Measurements from ENCODE around the gene SH3BGRL. TPM values are rescaled to one million over a fixed set of nuclear protein-coding genes. Genes with fewer than 3 reads are reported as not detected.
A peak's percentile ranks its signal among the peaks of the same experiment; 100 is the strongest.

Gene SH3BGRL
- total and polyA plus RNA-seq, 2 donors (not counting 1 experiment from before 2014, with no cell fraction given) = 65.6 to 105 TPM

- Histone ChIP-seq H2AFZ (ENCODE audit: insufficient read depth, low read depth, low read length, poor library complexity, severe bottlenecking) (no peak overlapping the region), H3K4me2 (replicated peaks; ENCODE audit: low read depth, low read length, poor library complexity, severe bottlenecking) (no peak overlapping the region), H3K27ac (ENCODE audit: low read length in 2 of 2) (no peak overlapping the region), H3K9me3 (ENCODE audit: control extremely low read depth in 1 of 3, control insufficient read depth in 2 of 3, insufficient read depth in 1 of 3, low read length in 2 of 3) (no peaks in the 10 kb centered on the region), H3K9ac (ENCODE audit: low read length) (no peak overlapping the region), H3K4me3 (ENCODE audit: control extremely low read depth in 1 of 5, extremely low read depth in 1 of 5, insufficient read depth in 1 of 5, low read depth in 2 of 5, low read length in 4 of 5) (no peak overlapping the region), H3K4me1 (ENCODE audit: control insufficient read depth in 2 of 2, insufficient read depth in 2 of 2, low read length in 2 of 2) (no peaks in the 10 kb centered on the region), H3K27me3 (replicated peaks in 1 of 4; ENCODE audit: control extremely low read depth in 1 of 4, control insufficient read depth in 3 of 4, insufficient read depth in 4 of 4, low read length in 3 of 4) (no peaks in the 10 kb centered on the region), H4K20me1 (ENCODE audit: control insufficient read depth, insufficient read depth, low read length, poor library complexity, severe bottlenecking) (peaks cover 15% of the 10 kb centered on the region), H3K79me2 (ENCODE audit: control insufficient read depth, insufficient read depth, low read length) (peaks cover 56% of the 10 kb centered on the region), H3K36me3 (replicated peaks in 1 of 2; ENCODE audit: control extremely low read depth in 1 of 2, control insufficient read depth in 1 of 2, extremely low read depth in 1 of 2, insufficient read depth in 2 of 2, low read length in 1 of 2) (no peaks in the 10 kb centered on the region)
- DNase-seq = no peak
- intact Hi-C loops (cut with micrococcal nuclease) = no loop called here
- Mint-ChIP-seq H3K9me3 (ENCODE audit: insufficient read depth) (no peaks in the 10 kb centered on the region), H3K27ac (peak overlapping the region; percentile 67), H3K27me3 (no peaks in the 10 kb centered on the region), H3K4me1 (peaks cover 50% of the 10 kb centered on the region), H3K4me3 (no peak overlapping the region)
- WGBS (ENCODE audit: insufficient coverage) = no CpG with 5 or more reads among the region's 1 CpG
- no peak for ATAC-seq (ENCODE audit: low read depth)
- ChIA-PET CTCF (no interaction called here), POLR2A (no interaction called here)
- TF ChIP-seq, protein P1, sequence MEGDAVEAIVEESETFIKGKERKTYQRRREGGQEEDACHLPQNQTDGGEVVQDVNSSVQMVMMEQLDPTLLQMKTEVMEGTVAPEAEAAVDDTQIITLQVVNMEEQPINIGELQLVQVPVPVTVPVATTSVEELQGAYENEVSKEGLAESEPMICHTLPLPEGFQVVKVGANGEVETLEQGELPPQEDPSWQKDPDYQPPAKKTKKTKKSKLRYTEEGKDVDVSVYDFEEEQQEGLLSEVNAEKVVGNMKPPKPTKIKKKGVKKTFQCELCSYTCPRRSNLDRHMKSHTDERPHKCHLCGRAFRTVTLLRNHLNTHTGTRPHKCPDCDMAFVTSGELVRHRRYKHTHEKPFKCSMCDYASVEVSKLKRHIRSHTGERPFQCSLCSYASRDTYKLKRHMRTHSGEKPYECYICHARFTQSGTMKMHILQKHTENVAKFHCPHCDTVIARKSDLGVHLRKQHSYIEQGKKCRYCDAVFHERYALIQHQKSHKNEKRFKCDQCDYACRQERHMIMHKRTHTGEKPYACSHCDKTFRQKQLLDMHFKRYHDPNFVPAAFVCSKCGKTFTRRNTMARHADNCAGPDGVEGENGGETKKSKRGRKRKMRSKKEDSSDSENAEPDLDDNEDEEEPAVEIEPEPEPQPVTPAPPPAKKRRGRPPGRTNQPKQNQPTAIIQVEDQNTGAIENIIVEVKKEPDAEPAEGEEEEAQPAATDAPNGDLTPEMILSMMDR (IDR thresholded peaks at IDR 0.05) = no peak
- TF ChIP-seq EZH2 (IDR thresholded peaks at IDR 0.05; ENCODE audit: borderline replicate concordance, insufficient read depth, low read depth, low read length, poor library complexity, severe bottlenecking) = no peak
Measured at GRCh38 chrX:81259020-81259713, 57.3 kb downstream of the SH3BGRL start.

- DNase-seq (no peak), ATAC-seq (ENCODE audit: low read depth) (no peak)
- Histone ChIP-seq H3K4me3 (ENCODE audit: control extremely low read depth in 1 of 5, extremely low read depth in 1 of 5, insufficient read depth in 1 of 5, low read depth in 2 of 5, low read length in 4 of 5) (no peak overlapping the region), H3K36me3 (replicated peaks in 1 of 2; ENCODE audit: control extremely low read depth in 1 of 2, control insufficient read depth in 1 of 2, extremely low read depth in 1 of 2, insufficient read depth in 2 of 2, low read length in 1 of 2) (no peaks in the 10 kb centered on the region), H3K9ac (ENCODE audit: low read length) (no peak overlapping the region), H2AFZ (ENCODE audit: insufficient read depth, low read depth, low read length, poor library complexity, severe bottlenecking) (no peak overlapping the region), H3K4me2 (replicated peaks; ENCODE audit: low read depth, low read length, poor library complexity, severe bottlenecking) (no peak overlapping the region), H4K20me1 (ENCODE audit: control insufficient read depth, insufficient read depth, low read length, poor library complexity, severe bottlenecking) (peaks cover 15% of the 10 kb centered on the region), H3K27ac (ENCODE audit: low read length in 2 of 2) (no peak overlapping the region), H3K9me3 (ENCODE audit: control extremely low read depth in 1 of 3, control insufficient read depth in 2 of 3, insufficient read depth in 1 of 3, low read length in 2 of 3) (no peaks in the 10 kb centered on the region), H3K79me2 (ENCODE audit: control insufficient read depth, insufficient read depth, low read length) (peaks cover 60% of the 10 kb centered on the region), H3K4me1 (ENCODE audit: control insufficient read depth in 2 of 2, insufficient read depth in 2 of 2, low read length in 2 of 2) (no peaks in the 10 kb centered on the region), H3K27me3 (replicated peaks in 1 of 4; ENCODE audit: control extremely low read depth in 1 of 4, control insufficient read depth in 3 of 4, insufficient read depth in 4 of 4, low read length in 3 of 4) (no peaks in the 10 kb centered on the region)
- Mint-ChIP-seq H3K4me3 (no peak overlapping the region), H3K4me1 (peaks cover 51% of the 10 kb centered on the region), H3K27ac (no peak overlapping the region), H3K27me3 (no peaks in the 10 kb centered on the region), H3K9me3 (ENCODE audit: insufficient read depth) (no peaks in the 10 kb centered on the region)
- no peak for TF ChIP-seq EZH2 (IDR thresholded peaks at IDR 0.05; ENCODE audit: borderline replicate concordance, insufficient read depth, low read depth, low read length, poor library complexity, severe bottlenecking)
- TF ChIP-seq, protein P1 (IDR thresholded peaks at IDR 0.05) = no peak
- CTCF ChIA-PET = no interaction called here
- POLR2A ChIA-PET = no interaction called here
- 100% methylated on average over 2 of the region's 3 CpGs for WGBS (ENCODE audit: insufficient coverage)
- intact Hi-C loops (cut with micrococcal nuclease) = no loop called here
Measured at GRCh38 chrX:81259714-81260395, 58.0 kb downstream of the SH3BGRL start.

Data from B cell (primary cell).